Natural killer cell (primary cell): ENCODE measurements around the gene SCNM1. TPM values are rescaled to one million over a fixed set of nuclear protein-coding genes. Genes with fewer than 3 reads are reported as not detected.

Experiments used
- ATAC-seq, 3 donors: fragments of 150-1000 bp in 2 of 3; fragments of 200-7000 bp in 1 of 3; cut with Tn5 transposase; 1 replicate in 1 of 3; 2 replicates in 2 of 3; pipeline ENCODE4 v1.10.0; 2021; ENCODE audit warnings: mild to moderate bottlenecking in 2 of 3, moderate library complexity in 2 of 3
- DNase-seq, 2 donors: peaks; one replicate each; pipeline versions ENCODE4 v3.0.0 to v3.0.0-alpha.2; 2013 to 2021; ENCODE audit warnings: mixed read lengths in 1 of 2
- H3K27ac ChIP-seq: one replicate; pipeline ENCODE4 v1.5.1; 2013; ENCODE audit warnings: mild to moderate bottlenecking, low read length
- H3K27me3 ChIP-seq: one replicate; pipeline ENCODE4 v1.6.1; 2013; ENCODE audit warnings: low read length; ENCODE audit not compliant: control insufficient read depth, insufficient read depth
- H3K36me3 ChIP-seq: one replicate; pipeline ENCODE4 v1.6.1; 2013; ENCODE audit warnings: low read length; ENCODE audit not compliant: control insufficient read depth, insufficient read depth
- H3K4me1 ChIP-seq: one replicate; pipeline ENCODE4 v1.6.1; 2013; ENCODE audit warnings: low read length; ENCODE audit not compliant: control insufficient read depth, insufficient read depth
- H3K4me3 ChIP-seq: one replicate; pipeline ENCODE4 v1.5.1; 2013; ENCODE audit warnings: low read length
- H3K9me3 ChIP-seq: one replicate; pipeline ENCODE4 v1.6.1; 2013; ENCODE audit warnings: low read length; ENCODE audit not compliant: control insufficient read depth, insufficient read depth
- H3K27ac Mint-ChIP-seq, 2 donors: one replicate each; pipeline ENCODE4 v1.8.0; 2022; ENCODE audit warnings: mild to moderate bottlenecking in 2 of 2, mixed read lengths in 2 of 2, moderate library complexity in 1 of 2
- H3K27me3 Mint-ChIP-seq, 2 donors: one replicate each; pipeline ENCODE4 v1.8.0; 2022; ENCODE audit warnings: low read depth in 2 of 2, mixed read lengths in 2 of 2
- H3K36me3 Mint-ChIP-seq: one replicate; pipeline ENCODE4 v1.8.0; 2022; ENCODE audit warnings: mixed read lengths
- H3K4me1 Mint-ChIP-seq, 2 donors: one replicate each; pipeline ENCODE4 v1.8.0; 2022; ENCODE audit warnings: mixed read lengths in 2 of 2
- H3K4me3 Mint-ChIP-seq: one replicate; pipeline ENCODE4 v1.8.0; 2022; ENCODE audit warnings: mild to moderate bottlenecking, moderate library complexity, mixed read lengths
- H3K9me3 Mint-ChIP-seq, 2 donors: one replicate each; pipeline ENCODE4 v1.8.0; 2022; ENCODE audit warnings: mixed read lengths in 2 of 2
- CTCF ChIP-seq: fragments of 200-600 bp; IDR thresholded peaks from one replicate; pipeline ENCODE4 v1.8.0; 2022; ENCODE audit warnings: antibody characterized with exemption
- WGBS: methylation state at CpG from one replicate; pipeline ENCODE4 v1.1.7; 2013; ENCODE audit warnings: missing lambda C conversion rate; ENCODE audit not compliant: insufficient coverage; 5-methylcytosine and 5-hydroxymethylcytosine counted together
- intact Hi-C: fragments of 100-400 bp; cut with micrococcal nuclease; formaldehyde crosslinking; loops from one replicate; pipeline ENCODE4 v1.14.2; 2022
- total RNA-seq, 4 donors: library from RNA; stranded (reverse); fragments of 120-200 nt in 1 of 4; gene quantifications; one replicate each; pipeline versions ENCODE4 v1.2.3 to v1.2.4, GENCODE V29; 2013 to 2022

The SCNM1 gene
- total RNA-seq, 3 donors from 2014 or later (not counting 1 experiment from before 2014, with no cell fraction given) = 52.3 to 54.2 (median 52.9) TPM

DNA sequence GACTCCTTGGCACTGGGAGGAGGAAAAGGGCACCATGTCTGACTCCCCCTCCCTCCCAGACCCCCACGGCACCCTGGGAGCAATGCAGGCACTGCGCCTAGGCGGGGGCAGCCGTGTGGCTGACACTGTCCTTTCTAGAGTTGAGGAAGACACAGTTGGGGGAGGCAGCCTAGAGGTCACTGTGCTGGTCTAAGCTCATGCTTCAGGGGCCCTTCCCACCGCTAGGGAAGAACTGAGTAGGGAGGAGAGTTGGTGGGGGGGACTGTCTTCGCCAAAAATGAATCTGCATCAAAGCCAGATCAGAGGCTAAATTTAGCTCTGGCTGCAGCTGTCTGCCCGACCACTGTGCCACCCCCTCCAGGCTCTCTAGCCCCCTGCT is 22.9 kb upstream of the SCNM1 start:
- Mint-ChIP-seq H3K9me3 (no peaks in the 10 kb centered on the region), H3K36me3 (no peaks in the 10 kb centered on the region), H3K4me3 (no peak overlapping the region), H3K4me1 (peaks cover 9 to 27% of the 10 kb centered on the region in 2 donors), H3K27ac (no peak overlapping the region), H3K27me3 (peaks cover 0 to 8% of the 10 kb centered on the region in 2 donors)
- TF ChIP-seq CTCF = no peak
- Histone ChIP-seq H3K27me3 (peaks cover 7% of the 10 kb centered on the region), H3K36me3 (no peaks in the 10 kb centered on the region), H3K4me3 (no peak overlapping the region), H3K9me3 (no peaks in the 10 kb centered on the region), H3K27ac (no peak overlapping the region), H3K4me1 (peaks cover 18% of the 10 kb centered on the region)
- DNase-seq (no peak), ATAC-seq (no peak)
- 52% methylated on average over 6 of the region's 7 CpGs for WGBS
- intact Hi-C loops = no loop called here

- peaks cover 7% of the 10 kb centered on the region for H3K27me3 ChIP-seq
- peaks cover 9 to 27% of the 10 kb centered on the region in 2 donors for H3K4me1 Mint-ChIP-seq
- H3K9me3 Mint-ChIP-seq = no peaks in the 10 kb centered on the region
- H3K4me1 ChIP-seq = peaks cover 18% of the 10 kb centered on the region
- H3K4me3 ChIP-seq = no peak overlapping the region
- no peaks in the 10 kb centered on the region for H3K36me3 ChIP-seq
- H3K27ac Mint-ChIP-seq = no peak overlapping the region
- intact Hi-C loops = no loop called here
- TF ChIP-seq CTCF = no peak
- no peak overlapping the region for H3K27ac ChIP-seq
- WGBS = 82% methylated on average over 4 of the region's 5 CpGs
- peaks cover 0 to 8% of the 10 kb centered on the region in 2 donors for H3K27me3 Mint-ChIP-seq
- H3K36me3 Mint-ChIP-seq = no peaks in the 10 kb centered on the region
- no peak overlapping the region for H3K4me3 Mint-ChIP-seq
- ATAC-seq (no peak), DNase-seq (no peak)
- no peaks in the 10 kb centered on the region for H3K9me3 ChIP-seq
Observed at GRCh38 chr1:151143986-151144385, 22.0 kb upstream of the SCNM1 start.

DNA sequence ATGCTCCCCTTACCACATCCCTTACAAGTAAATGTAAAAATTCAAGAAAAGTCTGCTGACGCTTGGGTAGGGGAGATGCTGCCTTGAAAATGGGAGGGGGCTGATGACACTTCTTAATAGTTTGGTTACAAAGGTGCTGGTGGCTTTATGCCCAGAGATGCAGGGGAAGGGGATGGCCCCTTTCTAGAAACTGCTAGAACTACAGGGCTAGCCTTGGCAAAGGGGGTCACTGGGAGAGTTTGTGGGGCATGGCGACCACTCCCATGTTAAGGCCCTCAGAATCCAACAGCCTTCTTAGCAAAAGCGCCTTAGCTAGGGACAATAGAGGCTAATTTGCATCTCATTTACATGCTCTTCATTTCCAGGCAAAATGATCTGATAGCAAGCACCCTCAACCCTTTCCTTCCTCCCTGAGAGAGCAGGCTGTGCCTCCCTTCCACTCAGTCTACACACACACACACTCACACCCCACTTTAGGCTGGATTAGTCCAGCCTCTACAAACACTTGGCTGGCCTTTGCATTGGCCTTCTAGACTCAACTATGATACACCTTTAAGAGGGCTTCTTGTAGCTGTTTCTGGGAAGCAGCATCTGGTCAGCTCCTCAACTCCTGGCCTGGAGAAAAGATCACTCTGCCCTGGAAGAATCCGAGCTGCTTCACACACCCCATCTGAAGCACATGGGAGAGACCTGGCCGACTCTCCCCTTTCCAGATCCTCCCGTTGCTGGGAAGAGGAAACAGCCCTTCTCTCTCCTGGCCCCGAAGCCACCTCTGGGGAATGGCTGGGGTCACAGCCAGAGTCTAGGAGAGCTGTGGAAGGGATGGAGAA is 21.3 kb upstream of the SCNM1 start:
- H3K36me3 ChIP-seq = no peaks in the 10 kb centered on the region
- Mint-ChIP-seq H3K27ac (no peak overlapping the region), H3K9me3 (no peaks in the 10 kb centered on the region), H3K27me3 (peaks cover 0 to 8% of the 10 kb centered on the region in 2 donors), H3K4me1 (peaks cover 9 to 27% of the 10 kb centered on the region in 2 donors), H3K4me3 (peak overlapping the region; percentile 92), H3K36me3 (no peaks in the 10 kb centered on the region)
- no peak for DNase-seq
- H3K4me1 ChIP-seq = peaks cover 18% of the 10 kb centered on the region
- 88% methylated on average over 5 of the region's 7 CpGs for WGBS
- no peak for TF ChIP-seq CTCF
- no peak overlapping the region for H3K27ac ChIP-seq
- H3K27me3 ChIP-seq = peaks cover 7% of the 10 kb centered on the region
- intact Hi-C loops = no loop called here
- H3K4me3 ChIP-seq = no peak overlapping the region
- ATAC-seq = no peak
- H3K9me3 ChIP-seq = no peaks in the 10 kb centered on the region
